Measurements from ENCODE around the gene PLXNA2. TPM values are rescaled to one million over a fixed set of nuclear protein-coding genes. Genes with fewer than 3 reads are reported as not detected.

The PLXNA2 gene

DNA sequence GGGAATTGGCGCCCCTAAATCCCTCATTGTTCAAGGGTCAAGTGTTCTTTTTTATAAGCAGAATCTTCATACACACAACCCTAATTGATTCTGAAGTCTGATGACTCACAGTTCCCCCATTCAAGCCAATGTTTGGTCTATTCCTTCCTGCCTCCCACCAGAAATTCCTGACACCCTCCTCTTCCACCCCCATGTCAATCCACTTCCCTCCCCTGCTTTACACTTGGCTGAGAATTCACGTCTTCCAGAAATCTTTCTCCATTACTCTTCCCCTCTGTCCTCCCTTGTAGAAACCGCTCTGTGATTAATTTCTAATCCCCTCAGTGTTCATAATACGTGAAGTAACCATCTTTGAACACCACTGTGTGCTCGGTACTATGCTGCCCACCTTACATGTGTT is 257.0 kb downstream of the PLXNA2 start:
- no peak overlapping the region for H3K4me3 ChIP-seq (ENCODE audit: low read length)
- H3K4me1 ChIP-seq (ENCODE audit: control insufficient read depth, insufficient read depth, low read length) = no peaks in the 10 kb centered on the region
- H3K27me3 ChIP-seq (ENCODE audit: control insufficient read depth, insufficient read depth, low read length) = peaks cover 64% of the 10 kb centered on the region
- no peaks in the 10 kb centered on the region for H3K36me3 ChIP-seq (ENCODE audit: insufficient read depth, low read length)
- no peak overlapping the region for H3K4me2 ChIP-seq (ENCODE audit: low read length)
- H3K9ac ChIP-seq (ENCODE audit: low read depth, low read length) = no peak overlapping the region
- no peaks in the 10 kb centered on the region for H3K9me3 ChIP-seq (replicated peaks; ENCODE audit: low read length)

DNA sequence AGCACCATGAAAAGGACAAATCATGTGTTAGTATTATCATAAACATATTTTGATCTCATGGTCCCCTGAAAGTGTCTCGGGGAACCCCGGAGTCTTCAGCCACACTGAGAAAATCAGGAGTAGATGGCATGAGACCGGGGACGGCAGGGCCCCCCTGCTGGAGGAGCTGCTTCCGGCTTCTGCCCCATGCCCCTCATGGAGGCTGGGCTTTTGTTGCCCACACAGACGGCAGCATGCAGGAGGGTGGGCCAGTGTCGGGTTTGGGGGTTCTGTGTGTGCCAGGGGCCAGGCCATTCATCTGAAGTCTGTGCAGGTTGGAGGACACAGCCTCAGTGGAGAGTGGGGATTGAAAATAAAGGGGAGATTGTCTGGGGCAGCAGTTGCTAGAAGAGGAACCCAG is 258.2 kb downstream of the PLXNA2 start:
- peaks cover 69% of the 10 kb centered on the region for H3K27me3 ChIP-seq (ENCODE audit: control insufficient read depth, insufficient read depth, low read length)
- H3K4me2 ChIP-seq (ENCODE audit: low read length) = no peak overlapping the region
- H3K4me1 ChIP-seq (ENCODE audit: control insufficient read depth, insufficient read depth, low read length) = no peaks in the 10 kb centered on the region
- H3K9ac ChIP-seq (ENCODE audit: low read depth, low read length) = no peak overlapping the region
- H3K9me3 ChIP-seq (replicated peaks; ENCODE audit: low read length) = no peaks in the 10 kb centered on the region
- H3K4me3 ChIP-seq (ENCODE audit: low read length) = no peak overlapping the region
- H3K36me3 ChIP-seq (ENCODE audit: insufficient read depth, low read length) = no peaks in the 10 kb centered on the region

DNA sequence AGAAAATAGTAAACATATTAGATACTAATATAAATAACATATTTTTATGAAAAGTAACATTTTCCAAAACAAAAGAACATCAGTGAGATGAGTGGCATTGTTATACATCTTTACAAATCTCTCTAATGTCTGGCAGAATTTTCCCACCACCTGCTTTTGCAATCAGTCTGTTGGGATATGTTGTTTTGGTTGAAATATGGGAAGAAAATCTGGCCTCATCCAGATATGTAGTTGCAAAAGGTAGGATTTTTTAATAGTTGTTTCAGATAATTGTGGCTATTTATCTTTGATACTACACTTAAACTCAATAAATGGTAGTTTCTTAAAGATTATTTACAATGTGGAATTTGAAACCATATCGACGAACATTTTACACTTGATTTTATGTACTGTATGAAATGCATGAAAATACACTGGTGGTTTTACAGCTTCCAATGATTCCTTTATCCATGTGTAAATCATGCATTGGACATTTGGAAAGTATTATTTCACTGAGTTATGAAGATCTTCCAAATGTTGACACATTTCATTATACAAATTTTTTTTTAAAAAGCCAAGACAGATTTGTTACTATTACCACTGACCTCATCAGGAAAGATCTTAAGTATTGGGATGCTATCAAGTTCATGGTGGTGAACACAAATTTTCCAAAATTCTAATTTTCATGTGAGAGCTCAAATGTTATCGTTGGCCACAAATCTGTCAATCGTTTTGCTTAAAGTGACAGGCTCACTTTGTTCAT is 259.2 kb downstream of the PLXNA2 start:
- Histone ChIP-seq H3K4me1 (ENCODE audit: control insufficient read depth, insufficient read depth, low read length) (no peaks in the 10 kb centered on the region), H3K36me3 (ENCODE audit: insufficient read depth, low read length) (no peaks in the 10 kb centered on the region), H3K9me3 (replicated peaks; ENCODE audit: low read length) (no peaks in the 10 kb centered on the region), H3K27me3 (ENCODE audit: control insufficient read depth, insufficient read depth, low read length) (peaks cover 66% of the 10 kb centered on the region), H3K4me2 (ENCODE audit: low read length) (no peak overlapping the region), H3K9ac (ENCODE audit: low read depth, low read length) (no peak overlapping the region), H3K4me3 (ENCODE audit: low read length) (no peak overlapping the region)

DNA sequence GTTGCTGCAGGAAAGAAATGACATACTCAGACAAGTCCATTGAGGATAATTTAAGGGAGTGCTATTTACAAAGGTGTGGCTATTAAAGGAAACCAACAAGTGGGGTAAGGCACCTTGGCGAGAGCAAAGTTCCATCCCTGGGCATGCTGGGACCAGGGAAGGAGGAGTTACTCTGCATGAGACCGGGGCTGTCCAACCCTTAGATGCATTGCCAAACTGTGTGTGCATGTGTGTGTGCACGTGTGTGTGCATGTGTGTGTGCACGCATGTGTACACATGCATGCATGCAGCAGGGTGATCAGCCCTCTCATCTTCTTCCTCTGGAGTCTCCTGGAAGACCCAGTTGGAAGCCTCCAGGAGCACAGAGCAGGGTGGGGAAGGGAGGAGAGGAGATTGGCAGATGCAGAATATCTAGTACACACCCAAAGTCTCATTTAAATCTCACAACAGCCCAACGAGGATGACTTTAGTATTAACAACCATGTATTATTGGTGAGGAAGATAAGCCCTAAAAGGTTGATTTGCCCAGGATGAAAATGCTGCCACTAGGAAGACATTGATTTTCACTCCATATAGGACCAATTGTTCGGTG is 261.0 kb downstream of the PLXNA2 start:
- Histone ChIP-seq H3K27me3 (ENCODE audit: control insufficient read depth, insufficient read depth, low read length) (peaks cover 55% of the 10 kb centered on the region), H3K4me2 (ENCODE audit: low read length) (no peak overlapping the region), H3K36me3 (ENCODE audit: insufficient read depth, low read length) (no peaks in the 10 kb centered on the region), H3K9me3 (replicated peaks; ENCODE audit: low read length) (no peaks in the 10 kb centered on the region), H3K9ac (ENCODE audit: low read depth, low read length) (no peak overlapping the region), H3K4me1 (ENCODE audit: control insufficient read depth, insufficient read depth, low read length) (no peaks in the 10 kb centered on the region), H3K4me3 (ENCODE audit: low read length) (no peak overlapping the region)

DNA sequence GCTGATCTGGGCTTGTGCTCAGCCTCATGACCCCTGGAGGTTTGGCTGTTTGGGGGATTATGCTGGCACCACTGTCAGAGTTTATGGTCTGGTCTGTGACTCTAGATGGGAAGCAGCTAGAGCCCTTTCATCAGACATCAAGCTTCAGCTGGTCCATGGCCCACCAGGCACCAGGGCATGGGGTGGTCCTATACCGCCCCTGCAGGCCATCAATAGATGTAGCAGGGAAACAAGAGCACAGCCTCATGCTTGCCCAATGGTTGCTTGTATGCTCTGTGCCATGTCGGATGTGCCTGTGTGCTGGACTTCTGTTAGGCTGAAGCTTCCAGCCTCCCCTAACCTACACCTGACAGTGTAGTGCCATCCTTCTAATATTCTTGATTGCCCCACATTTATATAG is 262.2 kb downstream of the PLXNA2 start:
- Histone ChIP-seq H3K9ac (ENCODE audit: low read depth, low read length) (no peak overlapping the region), H3K4me1 (ENCODE audit: control insufficient read depth, insufficient read depth, low read length) (no peaks in the 10 kb centered on the region), H3K27me3 (ENCODE audit: control insufficient read depth, insufficient read depth, low read length) (peaks cover 46% of the 10 kb centered on the region), H3K9me3 (replicated peaks; ENCODE audit: low read length) (no peaks in the 10 kb centered on the region), H3K4me3 (ENCODE audit: low read length) (no peak overlapping the region), H3K36me3 (ENCODE audit: insufficient read depth, low read length) (no peaks in the 10 kb centered on the region), H3K4me2 (ENCODE audit: low read length) (no peak overlapping the region)

DNA sequence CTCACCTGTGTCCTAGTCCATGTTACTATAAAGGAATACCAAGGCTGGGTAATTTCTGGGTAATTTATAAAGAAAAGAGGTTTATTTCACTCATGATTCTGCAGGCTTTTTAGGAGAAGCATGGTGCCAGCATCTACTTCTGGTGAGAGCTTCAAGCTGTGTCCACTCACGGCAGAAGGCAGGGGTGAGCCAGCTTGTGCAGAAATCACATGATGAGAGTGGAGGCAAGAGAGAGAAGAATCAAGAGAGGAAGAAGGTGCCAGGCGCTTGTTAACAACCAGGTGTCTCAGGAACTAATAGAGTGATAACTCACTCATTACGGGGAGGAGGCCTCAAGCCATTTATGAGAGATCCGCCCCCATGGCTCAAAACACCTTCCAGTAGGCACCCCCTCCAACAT is 265.7 kb downstream of the PLXNA2 start:
- Histone ChIP-seq H3K4me2 (ENCODE audit: low read length) (no peak overlapping the region), H3K9me3 (replicated peaks; ENCODE audit: low read length) (no peaks in the 10 kb centered on the region), H3K36me3 (ENCODE audit: insufficient read depth, low read length) (no peaks in the 10 kb centered on the region), H3K4me1 (ENCODE audit: control insufficient read depth, insufficient read depth, low read length) (no peaks in the 10 kb centered on the region), H3K9ac (ENCODE audit: low read depth, low read length) (no peak overlapping the region), H3K4me3 (ENCODE audit: low read length) (no peak overlapping the region), H3K27me3 (ENCODE audit: control insufficient read depth, insufficient read depth, low read length) (peaks cover 60% of the 10 kb centered on the region)

DNA sequence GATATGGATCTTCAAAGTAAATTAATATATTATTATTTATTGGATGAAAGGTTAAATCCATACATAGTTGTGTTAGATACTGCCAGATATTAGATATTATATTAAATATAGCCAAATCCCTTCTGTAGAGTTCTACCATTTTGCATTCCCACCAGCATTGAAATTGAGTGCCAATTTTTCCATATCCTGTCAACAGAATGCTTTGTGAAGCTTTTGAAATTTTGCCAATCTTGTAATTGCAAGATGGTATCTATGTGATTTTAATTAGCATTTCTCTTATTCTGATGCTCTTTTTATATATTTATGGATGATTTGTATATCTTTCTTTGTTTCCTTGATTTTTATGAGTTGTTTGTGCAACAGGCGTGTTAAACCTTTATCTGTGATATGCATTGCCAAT is 266.3 kb downstream of the PLXNA2 start:
- Histone ChIP-seq H3K36me3 (ENCODE audit: insufficient read depth, low read length) (no peaks in the 10 kb centered on the region), H3K9ac (ENCODE audit: low read depth, low read length) (no peak overlapping the region), H3K27me3 (ENCODE audit: control insufficient read depth, insufficient read depth, low read length) (peaks cover 60% of the 10 kb centered on the region), H3K4me3 (ENCODE audit: low read length) (no peak overlapping the region), H3K9me3 (replicated peaks; ENCODE audit: low read length) (no peaks in the 10 kb centered on the region), H3K4me1 (ENCODE audit: control insufficient read depth, insufficient read depth, low read length) (no peaks in the 10 kb centered on the region), H3K4me2 (ENCODE audit: low read length) (no peak overlapping the region)

DNA sequence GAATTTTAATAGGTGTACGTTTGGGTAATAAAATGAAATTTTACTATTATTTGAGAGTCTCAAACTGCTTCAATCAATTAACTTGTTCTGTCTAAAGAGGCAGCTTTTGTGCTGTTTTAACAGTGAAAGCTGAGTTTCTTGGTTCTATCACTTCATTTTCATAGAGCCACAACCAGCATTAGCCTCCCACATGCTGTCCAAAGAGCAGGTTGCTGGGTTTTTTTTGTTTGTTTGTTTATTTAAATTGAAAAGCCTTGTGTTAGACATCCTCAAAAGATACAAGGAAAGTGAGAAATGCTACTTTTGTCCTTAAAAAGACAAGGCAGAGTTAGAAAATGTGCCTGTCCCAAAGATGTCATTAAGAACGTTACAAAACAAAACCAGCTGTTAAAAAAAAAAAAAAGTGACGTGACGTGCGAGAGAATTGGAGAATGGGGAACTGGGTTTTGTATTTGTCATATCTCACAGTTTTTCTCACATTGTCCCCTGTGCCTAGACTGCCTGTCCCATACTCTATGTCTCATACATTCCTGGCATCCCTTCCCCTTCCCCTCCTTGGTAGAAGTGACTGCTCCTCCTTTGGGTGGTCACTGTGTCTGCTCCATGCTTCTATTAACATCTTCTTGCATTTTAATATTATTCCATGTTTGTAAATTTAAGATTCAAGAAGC is 270.2 kb downstream of the PLXNA2 start:
- no peaks in the 10 kb centered on the region for H3K9me3 ChIP-seq (replicated peaks; ENCODE audit: low read length)
- no peaks in the 10 kb centered on the region for H3K36me3 ChIP-seq (ENCODE audit: insufficient read depth, low read length)
- H3K9ac ChIP-seq (ENCODE audit: low read depth, low read length) = no peak overlapping the region
- no peak overlapping the region for H3K4me2 ChIP-seq (ENCODE audit: low read length)
- no peak overlapping the region for H3K4me3 ChIP-seq (ENCODE audit: low read length)
- H3K4me1 ChIP-seq (ENCODE audit: control insufficient read depth, insufficient read depth, low read length) = no peaks in the 10 kb centered on the region
- H3K27me3 ChIP-seq (ENCODE audit: control insufficient read depth, insufficient read depth, low read length) = peaks cover 52% of the 10 kb centered on the region

DNA sequence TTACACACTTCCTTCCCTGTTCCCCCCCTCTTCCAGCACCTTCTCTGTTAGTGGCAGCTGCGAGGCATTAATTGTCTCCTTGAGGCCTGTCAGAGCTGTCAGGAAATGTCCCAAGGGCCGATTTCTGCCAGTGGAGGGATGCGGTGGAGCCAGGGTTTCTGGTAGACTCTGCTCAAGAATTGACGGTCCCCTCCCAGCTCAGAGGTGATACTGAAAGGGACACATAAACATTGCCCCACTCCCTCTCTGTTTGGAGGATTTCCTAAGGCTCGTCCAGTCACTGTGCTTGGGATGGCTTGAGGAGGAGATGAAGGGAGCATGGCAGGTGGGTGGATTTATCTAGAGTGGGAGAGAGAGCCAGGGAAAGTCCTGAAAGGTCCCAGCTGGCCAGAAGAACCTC is 271.8 kb downstream of the PLXNA2 start:
- Histone ChIP-seq H3K9ac (ENCODE audit: low read depth, low read length) (no peak overlapping the region), H3K4me3 (ENCODE audit: low read length) (no peak overlapping the region), H3K4me1 (ENCODE audit: control insufficient read depth, insufficient read depth, low read length) (no peaks in the 10 kb centered on the region), H3K4me2 (ENCODE audit: low read length) (no peak overlapping the region), H3K36me3 (ENCODE audit: insufficient read depth, low read length) (no peaks in the 10 kb centered on the region), H3K9me3 (replicated peaks; ENCODE audit: low read length) (no peaks in the 10 kb centered on the region), H3K27me3 (ENCODE audit: control insufficient read depth, insufficient read depth, low read length) (peaks cover 47% of the 10 kb centered on the region)

Small RNA genes lying within 50 kb of the gene (small RNA-seq; reads per million reads assigned to genes)
- not detected for gene AL606753.1
